ENCODE measurements around the gene PSMG4.
A peak's percentile ranks its signal among the peaks of the same experiment; 100 is the strongest.
"Not testable (repeated sequence)": the region's sequence is repeated elsewhere in the genome, so short reads cannot be mapped to it uniquely, and the experiment has no call there.

PSMG4 gene

GRCh38 chr6:3230900-3231246 lies 27.9 kb upstream of the PSMG4 start:
- no peak for DNase-seq

DNA sequence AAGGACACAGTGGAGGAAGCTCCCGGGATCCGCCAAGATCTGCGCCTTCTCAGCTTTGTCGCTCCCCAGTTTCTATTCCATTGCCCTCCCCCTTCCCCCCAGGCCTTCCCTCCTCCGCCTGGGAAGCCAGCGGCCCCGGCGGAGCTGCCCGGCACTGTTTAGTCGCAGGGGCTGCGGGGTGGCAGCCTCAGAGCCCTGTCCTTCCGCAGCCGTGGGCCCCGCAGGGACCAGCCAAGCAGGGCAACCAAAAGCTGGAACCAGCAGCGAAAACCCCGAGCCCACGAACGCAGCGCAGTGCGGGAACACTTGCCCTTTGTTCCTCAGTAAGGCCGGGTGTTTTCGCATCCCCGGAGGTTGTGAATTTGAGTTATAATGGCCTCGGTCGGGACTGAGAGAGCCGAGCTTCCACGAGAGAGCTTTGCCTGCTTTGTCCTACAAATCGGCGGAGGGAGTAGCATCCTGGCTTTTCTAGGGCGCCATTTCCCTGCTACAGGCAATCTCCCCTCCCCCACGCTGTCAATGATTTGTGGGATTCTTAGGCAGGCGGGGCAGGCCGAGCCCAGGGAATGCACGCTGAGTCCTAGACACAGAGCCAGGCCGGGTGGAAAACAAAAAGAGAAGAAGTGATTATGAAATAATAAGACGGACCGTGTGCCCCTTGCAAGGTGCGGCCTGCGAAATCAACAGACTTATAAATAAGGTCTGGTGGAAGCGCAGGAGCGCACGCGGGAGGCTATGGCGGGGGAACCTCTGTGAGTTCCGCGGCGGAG lies 27.3 kb upstream of the PSMG4 start:
- DNase-seq: no peak

DNA sequence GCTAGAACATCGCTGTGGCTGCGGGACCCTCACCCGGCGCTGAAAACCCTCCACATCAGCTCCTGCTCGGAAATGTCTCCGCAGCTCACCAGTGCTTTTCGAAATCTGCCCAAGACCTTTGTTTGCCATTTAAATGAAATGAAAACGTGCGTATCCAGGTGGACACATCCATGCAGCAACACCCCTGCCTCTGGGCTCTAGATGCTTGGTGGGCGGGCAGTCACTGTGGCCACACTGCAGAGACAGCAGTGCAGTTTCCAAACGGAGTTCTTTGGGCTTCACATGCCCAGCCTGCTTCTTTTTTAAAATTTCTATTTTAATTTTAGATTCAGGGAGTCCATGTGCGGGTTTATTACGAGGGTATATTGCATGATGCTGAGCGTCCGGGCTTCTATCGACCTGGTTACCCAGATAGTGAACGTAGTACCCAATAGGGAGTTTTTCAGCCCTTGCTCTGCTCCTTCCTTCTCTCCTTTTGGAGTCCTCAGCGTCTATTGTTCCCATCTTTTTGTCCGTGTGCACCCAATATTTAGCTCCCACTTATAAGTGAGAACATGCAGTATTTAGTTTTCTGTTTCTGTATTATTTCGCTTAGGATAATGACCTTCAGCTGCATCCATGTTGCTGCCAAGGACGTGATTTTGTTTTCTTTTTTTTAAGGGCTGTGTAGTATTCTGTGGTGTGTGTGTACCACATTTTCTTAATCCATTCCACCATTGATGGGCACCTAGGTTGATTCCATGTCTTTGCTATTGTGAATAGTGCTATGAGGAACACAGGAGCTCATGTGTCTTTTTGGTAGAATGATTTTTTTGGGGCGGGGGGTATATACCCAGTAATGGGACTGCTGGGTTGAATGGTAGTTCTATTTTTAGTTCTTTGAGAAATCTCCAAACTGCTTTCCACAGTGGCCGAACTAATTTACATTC lies 26.5 kb upstream of the PSMG4 start:
- DNase-seq: no peak

GRCh38 chr6:3233321-3233720 lies 25.4 kb upstream of the PSMG4 start:
- DNase-seq: no peak

DNA sequence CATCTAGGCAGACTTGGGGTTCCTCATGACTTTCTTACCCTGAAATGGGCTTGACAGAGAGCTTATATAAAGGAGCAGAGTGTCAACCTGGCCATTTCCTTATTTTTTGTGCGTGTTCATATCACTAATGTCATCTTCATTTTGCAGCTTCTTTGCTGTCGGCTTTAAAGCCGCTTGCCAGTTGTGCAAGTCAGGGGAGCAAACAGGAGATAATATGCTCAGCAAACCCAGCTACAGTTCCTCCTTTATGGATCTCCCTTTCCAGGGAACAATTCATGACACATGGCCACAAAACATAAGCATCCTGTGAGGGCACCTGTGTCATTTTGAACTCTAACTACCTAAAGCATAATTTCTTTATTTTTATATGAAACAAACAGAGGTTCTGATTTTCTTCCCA lies 24.8 kb upstream of the PSMG4 start:
- no peak for DNase-seq

- DNase-seq: no peak
Observed at GRCh38 chr6:3235486-3235885, 23.3 kb upstream of the PSMG4 start.

- no peak for DNase-seq
Observed at GRCh38 chr6:3236005-3236404, 22.7 kb upstream of the PSMG4 start.

DNA sequence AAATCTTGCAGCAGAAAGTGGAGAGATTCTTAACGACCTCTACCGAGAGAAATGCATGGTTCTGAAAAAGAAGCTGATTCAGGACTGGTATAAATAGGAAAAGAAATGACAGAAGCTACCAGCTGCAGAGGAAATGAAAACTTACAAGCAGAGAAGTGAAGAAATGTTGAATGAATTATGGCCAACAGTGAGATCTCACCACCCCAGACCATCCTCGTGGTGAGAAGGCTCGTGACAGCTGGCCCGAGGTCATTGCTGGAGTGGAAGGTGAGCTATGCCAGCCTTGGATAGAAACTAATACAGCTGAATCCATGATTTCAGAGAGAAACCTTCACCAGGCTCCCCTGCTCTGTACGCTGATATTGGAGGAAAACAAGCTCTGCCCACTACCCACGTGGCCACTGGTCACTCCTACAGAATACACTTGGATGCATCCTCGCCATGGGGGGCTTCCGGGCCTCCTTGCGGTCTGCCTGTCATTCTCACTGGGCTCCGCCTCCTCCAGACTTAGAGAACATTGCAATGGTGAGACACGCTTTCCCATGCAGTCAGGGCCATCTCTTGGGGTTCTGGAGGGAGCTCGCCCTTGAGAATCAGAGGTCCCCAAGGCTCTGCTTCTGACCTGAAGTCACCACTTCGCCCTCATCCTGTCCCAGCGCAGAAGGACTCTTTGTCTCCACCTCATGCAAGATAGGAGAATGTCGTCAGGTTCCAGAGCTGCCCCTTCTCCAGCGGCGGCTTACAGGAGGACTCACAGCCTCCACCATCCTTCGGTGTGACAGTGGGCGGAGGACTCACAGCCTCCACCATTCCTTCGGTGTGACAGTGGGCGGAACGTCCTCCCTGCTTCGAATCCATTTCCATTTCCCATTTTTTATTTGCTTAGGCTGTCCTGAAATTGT lies 20.7 kb upstream of the PSMG4 start:
- no peak for DNase-seq

- DNase-seq: no peak
Observed at GRCh38 chr6:3239110-3239830, 19.5 kb upstream of the PSMG4 start.

- DNase-seq: no peak
Observed at GRCh38 chr6:3240595-3240994, 18.2 kb upstream of the PSMG4 start.

- not testable (repeated sequence) for DNase-seq
Observed at GRCh38 chr6:3241745-3242144, 17.0 kb upstream of the PSMG4 start.

- DNase-seq: no peak
Observed at GRCh38 chr6:3242768-3243167, 16.0 kb upstream of the PSMG4 start.

GRCh38 chr6:3244003-3244831 lies 14.5 kb upstream of the PSMG4 start:
- no peak for DNase-seq

- not testable (repeated sequence) for DNase-seq
Observed at GRCh38 chr6:3244832-3245161, 13.9 kb upstream of the PSMG4 start.

GRCh38 chr6:3245216-3245615 lies 13.5 kb upstream of the PSMG4 start:
- no peak for DNase-seq

GRCh38 chr6:3247255-3248146 lies 11.2 kb upstream of the PSMG4 start:
- DNase-seq: no peak

- DNase-seq: no peak
Observed at GRCh38 chr6:3249821-3250220, 8.9 kb upstream of the PSMG4 start.

GRCh38 chr6:3250231-3250675 lies 8.5 kb upstream of the PSMG4 start:
- DNase-seq: no peak

- peak; percentile 83 for DNase-seq
Observed at GRCh38 chr6:3251462-3252314, 7.1 kb upstream of the PSMG4 start.
